Upper lobe of left lung (tissue), 6 donors: ENCODE measurements around the gene ARHGAP42. TPM values are rescaled to one million over a fixed set of nuclear protein-coding genes. Genes with fewer than 3 reads are reported as not detected.

Experiments used
- ATAC-seq, 2 donors: fragments of 200-7000 bp; cut with Tn5 transposase; one replicate each; pipeline ENCODE4 v1.9.1; 2022; ENCODE audit warnings: mild to moderate bottlenecking in 2 of 2, moderate library complexity in 2 of 2; ENCODE audit not compliant: low FRiP score in 2 of 2
- DNase-seq, 2 donors: peaks; one replicate each; pipeline ENCODE4 v3.0.0-alpha.2; 2019 to 2020
- H3K27ac ChIP-seq, 4 donors: fragments of 200-600 bp; sonication (generic); one replicate each; pipeline ENCODE4 v1.5.1; 2016 to 2019
- H3K27me3 ChIP-seq, 4 donors: fragments of 200-600 bp; sonication (generic); one replicate each; pipeline ENCODE4 v1.5.1; 2017 to 2019
- H3K36me3 ChIP-seq, 4 donors: fragments of 200-600 bp; sonication (generic); one replicate each; pipeline ENCODE4 v1.5.1; 2016 to 2019
- H3K4me1 ChIP-seq, 4 donors: fragments of 200-600 bp; sonication (generic); one replicate each; pipeline ENCODE4 v1.5.1; 2018 to 2019
- H3K4me3 ChIP-seq, 4 donors: fragments of 200-600 bp; sonication (generic); one replicate each; pipeline ENCODE4 v1.5.1; 2017 to 2019; ENCODE audit warnings: mild to moderate bottlenecking in 2 of 4, moderate library complexity in 1 of 4
- H3K9me3 ChIP-seq, 4 donors: fragments of 200-600 bp; sonication (generic); one replicate each; pipeline ENCODE4 v1.5.1; 2018 to 2019
- EP300 ChIP-seq, 4 donors: sonication (generic); formaldehyde crosslinking; IDR thresholded peaks; one replicate each; pipeline ENCODE4 v1.5.1; 2017; ENCODE audit warnings: antibody characterized with exemption in 4 of 4, control low read depth in 2 of 4
- POLR2A ChIP-seq, 4 donors: fragments of 450-650 bp; IDR thresholded peaks; one replicate each; pipeline ENCODE4 v1.5.1; 2016 to 2017; ENCODE audit warnings: antibody characterized with exemption in 4 of 4, mild to moderate bottlenecking in 2 of 4
- POLR2AphosphoS5 ChIP-seq, 2 donors: sonication (generic); formaldehyde crosslinking; IDR thresholded peaks; one replicate each; pipeline ENCODE4 v1.5.1; 2017; ENCODE audit warnings: antibody characterized with exemption in 2 of 2
- WGBS, 2 donors: methylation state at CpG; one replicate each; pipeline ENCODE4 v1.1.5; 2017 to 2018; 5-methylcytosine and 5-hydroxymethylcytosine counted together
- total RNA-seq, 6 donors: library from RNA; depleted of rRNA in 4 of 6; stranded (reverse); fragments of >200 nt in 4 of 6; gene quantifications; one replicate each; pipeline versions ENCODE4 v1.1.0 to v1.2.1, GENCODE V29; 2016 to 2021
- TF ChIP-seq, protein P1 (sequence below), 6 experiments: fragments of 450-650 bp in 4 of 6; fragments of 200-600 bp in 2 of 6; sonication (generic) in 2 of 6; IDR thresholded peaks; one replicate each; pipeline ENCODE4 v1.5.1; 2016 to 2019; ENCODE audit warnings: antibody characterized with exemption in 6 of 6
- donor health status: DM: no; HTN: no; CAD: no; lungs with moderate emphysema.
- donor health status: DM: no; HTN: yes; CAD: no; lungs with severe emphysema.

The ARHGAP42 gene
- total RNA-seq, 6 donors from 2014 or later = 8.7 to 44.9 (median 23.6) TPM

DNA sequence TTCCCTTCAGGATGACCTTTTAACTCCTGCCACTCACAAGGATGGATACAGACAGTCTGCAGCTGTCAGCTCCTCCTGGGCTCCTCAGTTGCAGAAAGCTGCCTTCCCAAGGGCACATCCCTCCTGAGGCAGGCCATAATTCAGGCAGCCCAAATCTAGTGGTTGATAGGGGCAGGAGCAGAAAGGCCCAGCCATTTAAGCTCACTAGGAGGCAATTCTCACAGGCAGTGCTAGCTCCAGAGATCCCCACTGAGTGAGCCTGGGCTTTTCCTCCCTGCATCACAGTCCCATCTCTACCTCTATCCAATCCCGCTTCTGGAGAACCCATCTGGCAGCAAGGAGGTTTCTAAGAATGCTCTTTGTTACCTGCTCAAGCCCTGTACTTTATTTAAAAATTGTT is 200.6 kb downstream of the ARHGAP42 start:
- 88 to 100% methylated on average over 1 of the region's 1 CpG for WGBS, 2 donors

DNA sequence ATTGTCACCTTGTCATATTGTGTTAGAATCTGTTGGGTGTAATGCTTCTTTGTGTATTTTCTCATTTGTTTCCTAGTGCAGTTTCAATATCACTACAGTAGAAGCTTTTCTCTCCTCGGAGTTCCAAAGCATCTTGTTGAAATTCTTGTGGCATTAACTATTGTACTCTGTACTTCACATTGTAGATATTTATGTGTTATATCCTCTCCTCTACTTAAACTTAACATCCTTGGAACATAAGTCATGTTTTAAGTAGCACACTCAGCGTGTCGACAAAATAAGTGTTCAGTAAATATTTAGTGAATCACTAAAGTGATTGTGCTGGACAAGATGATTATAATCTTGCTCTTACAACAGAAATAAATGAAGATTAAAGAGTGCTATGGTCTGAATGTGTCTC is 201.7 kb downstream of the ARHGAP42 start:
- no peak overlapping the region for H3K27ac ChIP-seq
- H3K4me1 ChIP-seq = peaks cover 0 to 6% (median 0%) of the 10 kb centered on the region in 4 donors
- H3K27me3 ChIP-seq = no peaks in the 10 kb centered on the region
- WGBS, 2 donors = 63 to 68% methylated on average over 3 of the region's 3 CpGs
- TF ChIP-seq EP300 (IDR thresholded peaks at IDR 0.05) (no peak), POLR2AphosphoS5 (IDR thresholded peaks at IDR 0.05) (no peak), POLR2A (IDR thresholded peaks at IDR 0.05) (no peak)
- TF ChIP-seq, protein P1, sequence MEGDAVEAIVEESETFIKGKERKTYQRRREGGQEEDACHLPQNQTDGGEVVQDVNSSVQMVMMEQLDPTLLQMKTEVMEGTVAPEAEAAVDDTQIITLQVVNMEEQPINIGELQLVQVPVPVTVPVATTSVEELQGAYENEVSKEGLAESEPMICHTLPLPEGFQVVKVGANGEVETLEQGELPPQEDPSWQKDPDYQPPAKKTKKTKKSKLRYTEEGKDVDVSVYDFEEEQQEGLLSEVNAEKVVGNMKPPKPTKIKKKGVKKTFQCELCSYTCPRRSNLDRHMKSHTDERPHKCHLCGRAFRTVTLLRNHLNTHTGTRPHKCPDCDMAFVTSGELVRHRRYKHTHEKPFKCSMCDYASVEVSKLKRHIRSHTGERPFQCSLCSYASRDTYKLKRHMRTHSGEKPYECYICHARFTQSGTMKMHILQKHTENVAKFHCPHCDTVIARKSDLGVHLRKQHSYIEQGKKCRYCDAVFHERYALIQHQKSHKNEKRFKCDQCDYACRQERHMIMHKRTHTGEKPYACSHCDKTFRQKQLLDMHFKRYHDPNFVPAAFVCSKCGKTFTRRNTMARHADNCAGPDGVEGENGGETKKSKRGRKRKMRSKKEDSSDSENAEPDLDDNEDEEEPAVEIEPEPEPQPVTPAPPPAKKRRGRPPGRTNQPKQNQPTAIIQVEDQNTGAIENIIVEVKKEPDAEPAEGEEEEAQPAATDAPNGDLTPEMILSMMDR (IDR thresholded peaks at IDR 0.05) = no peak
- no peaks in the 10 kb centered on the region for H3K36me3 ChIP-seq
- DNase-seq (no peak), ATAC-seq (no peak)
- H3K4me3 ChIP-seq = no peak overlapping the region
- H3K9me3 ChIP-seq = no peaks in the 10 kb centered on the region

More for the DNA sequence above, 200.6 kb downstream of the ARHGAP42 start:
- TF ChIP-seq POLR2AphosphoS5 (IDR thresholded peaks at IDR 0.05) (no peak), EP300 (IDR thresholded peaks at IDR 0.05) (no peak), POLR2A (IDR thresholded peaks at IDR 0.05) (no peak)
- TF ChIP-seq, protein P1 (IDR thresholded peaks at IDR 0.05) = no peak
- Histone ChIP-seq H3K27me3 (no peaks in the 10 kb centered on the region), H3K4me1 (peaks cover 0 to 6% (median 0%) of the 10 kb centered on the region in 4 donors), H3K9me3 (no peaks in the 10 kb centered on the region), H3K4me3 (no peak overlapping the region), H3K27ac (no peak overlapping the region), H3K36me3 (no peaks in the 10 kb centered on the region)
- no peak for ATAC-seq
- no peak for DNase-seq

DNA sequence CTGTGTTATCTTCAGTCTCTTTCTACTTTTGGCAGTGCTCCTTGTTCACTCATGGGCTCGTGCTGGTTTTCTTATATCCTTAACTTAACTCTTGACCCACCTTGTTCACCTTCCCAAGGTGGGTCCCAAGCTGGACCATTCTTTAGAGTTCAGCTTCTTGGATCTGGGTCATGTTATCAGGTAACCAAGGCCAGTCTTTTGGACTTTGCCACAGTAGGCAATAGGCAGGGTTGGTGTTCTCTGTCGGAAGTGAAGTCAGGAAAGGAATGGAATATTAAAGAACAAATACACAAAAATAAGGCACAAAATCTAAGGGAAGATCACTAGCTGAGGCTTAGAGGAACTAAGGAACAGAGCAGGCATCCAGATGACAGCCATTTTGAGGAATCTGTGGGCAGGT is 202.7 kb downstream of the ARHGAP42 start:
- no peak overlapping the region for H3K4me3 ChIP-seq
- peaks cover 0 to 6% (median 0%) of the 10 kb centered on the region in 4 donors for H3K4me1 ChIP-seq
- H3K9me3 ChIP-seq = no peaks in the 10 kb centered on the region
- H3K27ac ChIP-seq = no peak overlapping the region
- WGBS, 2 donors = 75 to 79% methylated on average over 2 of the region's 2 CpGs
- no peaks in the 10 kb centered on the region for H3K36me3 ChIP-seq
- H3K27me3 ChIP-seq = no peaks in the 10 kb centered on the region
- TF ChIP-seq EP300 (IDR thresholded peaks at IDR 0.05) (no peak), POLR2AphosphoS5 (IDR thresholded peaks at IDR 0.05) (no peak), POLR2A (IDR thresholded peaks at IDR 0.05) (no peak)
- TF ChIP-seq, protein P1 (IDR thresholded peaks at IDR 0.05) = no peak
- ATAC-seq (no peak), DNase-seq (no peak)

DNA sequence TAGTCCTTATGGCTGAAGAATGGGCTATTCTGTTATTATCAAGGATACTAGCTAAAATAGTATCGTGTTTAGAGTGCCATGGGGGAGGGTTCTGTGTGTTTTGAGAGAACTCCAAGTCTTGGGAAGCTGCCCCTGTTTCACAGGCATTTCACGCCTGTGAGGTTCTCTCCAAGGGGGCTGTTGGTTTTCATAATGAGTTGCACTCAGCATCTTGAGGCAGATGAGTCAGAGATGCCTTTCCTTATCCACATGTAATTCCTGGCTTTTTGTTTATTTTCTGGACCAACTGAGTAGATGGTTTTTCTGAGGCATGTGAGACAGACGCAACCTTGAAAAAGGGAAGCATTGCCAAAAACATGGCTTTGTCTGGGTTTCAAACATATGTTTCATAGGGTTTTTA is 203.7 kb downstream of the ARHGAP42 start:
- Histone ChIP-seq H3K9me3 (no peaks in the 10 kb centered on the region), H3K36me3 (no peaks in the 10 kb centered on the region), H3K4me3 (no peak overlapping the region), H3K4me1 (peaks cover 0 to 6% (median 0%) of the 10 kb centered on the region in 4 donors), H3K27ac (no peak overlapping the region), H3K27me3 (no peaks in the 10 kb centered on the region)
- no peak for TF ChIP-seq EP300 (IDR thresholded peaks at IDR 0.05)
- TF ChIP-seq POLR2A (IDR thresholded peaks at IDR 0.05) = no peak
- TF ChIP-seq, protein P1 (IDR thresholded peaks at IDR 0.05) = no peak
- no peak for TF ChIP-seq POLR2AphosphoS5 (IDR thresholded peaks at IDR 0.05)
- WGBS, 2 donors = 54 to 68% methylated on average over 3 of the region's 3 CpGs
- DNase-seq = no peak
- ATAC-seq = peak in 1 of 2 donors; percentile 75

DNA sequence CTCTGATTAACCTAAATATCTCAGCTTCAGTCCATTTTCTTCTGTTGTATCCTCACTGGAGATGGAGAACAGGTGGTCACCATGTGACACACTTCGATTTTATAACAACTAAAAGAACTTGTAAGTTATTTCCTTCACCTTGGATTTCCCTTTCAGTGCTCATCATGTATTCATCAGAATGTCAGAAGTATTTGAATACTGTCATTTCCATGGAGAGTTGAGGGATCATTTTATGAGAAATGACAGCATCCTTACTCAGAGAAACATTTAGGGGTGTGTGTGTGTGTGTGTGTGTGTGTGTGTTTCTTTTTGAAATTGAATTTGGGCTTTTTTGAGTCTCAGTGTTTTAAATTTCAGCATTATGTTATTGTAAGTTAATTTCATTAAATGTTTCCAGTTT is 205.8 kb downstream of the ARHGAP42 start:
- 67 to 80% methylated on average over 1 of the region's 1 CpG for WGBS, 2 donors
- no peak for TF ChIP-seq POLR2AphosphoS5 (IDR thresholded peaks at IDR 0.05)
- TF ChIP-seq, protein P1 (IDR thresholded peaks at IDR 0.05) = no peak
- no peak for TF ChIP-seq POLR2A (IDR thresholded peaks at IDR 0.05)
- TF ChIP-seq EP300 (IDR thresholded peaks at IDR 0.05) = no peak
- ATAC-seq = no peak
- Histone ChIP-seq H3K4me3 (no peak overlapping the region), H3K36me3 (no peaks in the 10 kb centered on the region), H3K9me3 (no peaks in the 10 kb centered on the region), H3K27me3 (no peaks in the 10 kb centered on the region), H3K4me1 (peaks cover 0 to 6% (median 0%) of the 10 kb centered on the region in 4 donors), H3K27ac (no peak overlapping the region)
- DNase-seq = no peak
